GM12891 (cell line): ENCODE measurements around the gene FILIP1.

ENCODE experiments used
- DNase-seq: peaks from one replicate; pipeline ENCODE4 v3.0.0; 2011; ENCODE audit warnings: low spot score; ENCODE audit not compliant: insufficient read length
- FAIRE-seq: peaks from 2 replicates; lab custom pipeline; 2011; peaks lifted over from hg19 to GRCh38; lab: Jason Lieb, UNC
- PAX5 ChIP-seq: IDR thresholded peaks from 2 replicates; pipeline ENCODE4 v1.6.1; 2011; ENCODE audit warnings: low read length, moderate library complexity, mild to moderate bottlenecking; ENCODE audit not compliant: insufficient read depth, severe bottlenecking
- POLR2A ChIP-seq: IDR thresholded peaks from 2 replicates; pipeline ENCODE4 v1.6.1; 2011; ENCODE audit warnings: low read depth, low read length, control low read depth
- POLR2AphosphoS5 ChIP-seq: IDR thresholded peaks from 2 replicates; pipeline ENCODE4 v1.6.1; 2011; ENCODE audit warnings: low read depth, low read length, control low read depth
- POU2F2 ChIP-seq: IDR thresholded peaks from 2 replicates; pipeline ENCODE4 v1.6.1; 2011; ENCODE audit warnings: low read depth, mild to moderate bottlenecking, control low read depth, low read length, moderate library complexity
- SPI1 ChIP-seq: IDR thresholded peaks from 2 replicates; pipeline ENCODE4 v1.6.1; 2011; ENCODE audit warnings: low read depth, low read length, control low read depth
- TAF1 ChIP-seq: IDR thresholded peaks from 2 replicates; pipeline ENCODE4 v1.6.1; 2011; ENCODE audit warnings: low read depth, low read length, control low read depth

FILIP1 gene

GRCh38 chr6:75483136-75483952, 10.3 kb downstream of the FILIP1 start:
- DNase-seq (no peak), FAIRE-seq (no peak)
- no peak for TF ChIP-seq POLR2AphosphoS5
- no peak for TF ChIP-seq SPI1
- TF ChIP-seq POU2F2, result no peak
- no peak for TF ChIP-seq POLR2A
- no peak for TF ChIP-seq TAF1
- TF ChIP-seq PAX5, result no peak

- TF ChIP-seq POLR2AphosphoS5 (no peak), TAF1 (no peak), SPI1 (no peak), POLR2A (no peak), PAX5 (no peak), POU2F2 (no peak)
- DNase-seq (no peak), FAIRE-seq (no peak)
Observed at GRCh38 chr6:75481936-75482593, 11.5 kb downstream of the FILIP1 start.

- FAIRE-seq (no peak), DNase-seq (no peak)
- TF ChIP-seq POLR2A (no peak), SPI1 (no peak), PAX5 (no peak), POU2F2 (no peak)
Observed at GRCh38 chr6:75481394-75481793, 12.2 kb downstream of the FILIP1 start.

GRCh38 chr6:75480425-75480824, 13.2 kb downstream of the FILIP1 start:
- TF ChIP-seq PAX5 (no peak), POLR2A (no peak), TAF1 (no peak), SPI1 (no peak), POU2F2 (no peak), POLR2AphosphoS5 (no peak)
- FAIRE-seq (no peak), DNase-seq (no peak)

- DNase-seq, result no peak
Observed at GRCh38 chr6:75479712-75480111, 13.9 kb downstream of the FILIP1 start.

GRCh38 chr6:75478929-75479328, 14.7 kb downstream of the FILIP1 start:
- TF ChIP-seq POLR2A (no peak), POU2F2 (no peak), SPI1 (no peak), PAX5 (no peak), TAF1 (no peak), POLR2AphosphoS5 (no peak)
- DNase-seq, result no peak
- FAIRE-seq, result no peak

More at GRCh38 chr6:75479712-75480111, 13.9 kb downstream of the FILIP1 start:
- no peak for FAIRE-seq
- no peak for TF ChIP-seq TAF1
- no peak for TF ChIP-seq POLR2AphosphoS5
- no peak for TF ChIP-seq SPI1
- no peak for TF ChIP-seq POLR2A
- no peak for TF ChIP-seq PAX5
- TF ChIP-seq POU2F2, result no peak

GRCh38 chr6:75472885-75473284, 20.7 kb downstream of the FILIP1 start:
- TF ChIP-seq SPI1 (no peak), POLR2AphosphoS5 (no peak), POLR2A (no peak)
- no peak for FAIRE-seq
- DNase-seq, result no peak

GRCh38 chr6:75467966-75468365, 25.6 kb downstream of the FILIP1 start:
- DNase-seq (no peak), FAIRE-seq (no peak)
- TF ChIP-seq POU2F2 (no peak), TAF1 (no peak), SPI1 (no peak), POLR2A (no peak), POLR2AphosphoS5 (no peak), PAX5 (no peak)

GRCh38 chr6:75467284-75467683, 26.3 kb downstream of the FILIP1 start:
- no peak for FAIRE-seq
- TF ChIP-seq TAF1 (no peak), PAX5 (no peak), POU2F2 (no peak), POLR2A (no peak), SPI1 (no peak), POLR2AphosphoS5 (no peak)
- no peak for DNase-seq

GRCh38 chr6:75466636-75467035, 27.0 kb downstream of the FILIP1 start:
- no peak for DNase-seq
- FAIRE-seq, result no peak
- no peak for TF ChIP-seq POLR2AphosphoS5
- TF ChIP-seq SPI1, result no peak
